ENCODE results near the gene SMAD3. TPM values are rescaled to one million over a fixed set of nuclear protein-coding genes. Genes with fewer than 3 reads are reported as not detected.

Gene SMAD3
- total and polyA plus RNA-seq, 2 of the 4 experiments (the other 2 are of a cell fraction) = 71.0 to 177 TPM

DNA sequence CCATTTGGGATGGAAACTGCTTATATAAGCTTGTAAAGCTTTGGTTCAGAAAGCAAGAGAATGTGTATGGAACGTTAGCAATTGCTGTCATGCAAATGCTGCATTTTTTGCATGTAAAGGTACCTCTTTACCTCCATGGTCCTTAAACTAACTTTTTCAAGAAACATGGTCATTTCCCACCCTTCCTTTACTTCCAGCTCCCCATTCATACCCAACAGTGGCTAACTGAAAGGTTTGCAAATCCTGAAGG, 84.3 kb downstream of the SMAD3 start:
- intact Hi-C loops (cut with micrococcal nuclease) = loop anchor here (10.0 kb wide), 1 partner anchor 205 kb away; no protein-coding TSS in a partner anchor
- peak overlapping the region; percentile 6 for H2BK15ac ChIP-seq (ENCODE audit: low read depth, low read length)

More for the DNA sequence above, 84.3 kb downstream of the SMAD3 start:
- peaks cover 50% of the 10 kb centered on the region for H3K4me1 ChIP-seq (ENCODE audit: control insufficient read depth, insufficient read depth, low read length)
- TF ChIP-seq POLR2A (IDR thresholded peaks at IDR 0.05; ENCODE audit: low read depth, low read length) (peak; percentile 63), BHLHE40 (IDR thresholded peaks at IDR 0.05; ENCODE audit: low read depth, low read length) (no peak), FOS (IDR thresholded peaks at IDR 0.05; ENCODE audit: low read depth, low read length) (no peak), MAFK (IDR thresholded peaks at IDR 0.05; ENCODE audit: low read depth, low read length) (no peak), MAZ (IDR thresholded peaks at IDR 0.05; ENCODE audit: borderline replicate concordance, low read depth, low read length) (no peak), MXI1 (IDR thresholded peaks at IDR 0.05; ENCODE audit: borderline replicate concordance, low read depth, low read length) (no peak), USF2 (IDR thresholded peaks at IDR 0.05; ENCODE audit: low read depth, low read length) (no peak)
- TF ChIP-seq, protein P1, sequence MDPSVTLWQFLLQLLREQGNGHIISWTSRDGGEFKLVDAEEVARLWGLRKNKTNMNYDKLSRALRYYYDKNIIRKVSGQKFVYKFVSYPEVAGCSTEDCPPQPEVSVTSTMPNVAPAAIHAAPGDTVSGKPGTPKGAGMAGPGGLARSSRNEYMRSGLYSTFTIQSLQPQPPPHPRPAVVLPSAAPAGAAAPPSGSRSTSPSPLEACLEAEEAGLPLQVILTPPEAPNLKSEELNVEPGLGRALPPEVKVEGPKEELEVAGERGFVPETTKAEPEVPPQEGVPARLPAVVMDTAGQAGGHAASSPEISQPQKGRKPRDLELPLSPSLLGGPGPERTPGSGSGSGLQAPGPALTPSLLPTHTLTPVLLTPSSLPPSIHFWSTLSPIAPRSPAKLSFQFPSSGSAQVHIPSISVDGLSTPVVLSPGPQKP (IDR thresholded peaks at IDR 0.05; ENCODE audit: borderline replicate concordance, low read depth, low read length) = no peak
- peak overlapping the region; percentile 67; the same call in 1 of the 2 replicates for H3K4me2 ChIP-seq (ENCODE audit: low read depth, low read length)
- BruUV-seq (replicated peaks) = no TSS peak
- H2AFZ ChIP-seq (replicated peaks; ENCODE audit: low read length, poor library complexity) = no peak overlapping the region
- peak overlapping the region; percentile 78 for H3K18ac ChIP-seq (ENCODE audit: low read depth, low read length)
- H2AK9ac ChIP-seq (replicated peaks; ENCODE audit: low read depth, low read length, poor library complexity) = no peak overlapping the region
- H3K27ac ChIP-seq (ENCODE audit: insufficient read depth, low read length) = peak overlapping the region; percentile 93
- peak overlapping the region; percentile 74 to 84 for H4K8ac ChIP-seq (ENCODE audit: low read depth in 2 of 2, low read length in 2 of 2)
- H3K4ac ChIP-seq (ENCODE audit: low read depth, low read length) = peak overlapping the region; percentile 91; the same call in 1 of the 2 replicates
- DNase-seq (no peak), ATAC-seq (ENCODE audit: low read depth) (no peak)
- no peaks in the 10 kb centered on the region for H3K9me3 ChIP-seq (ENCODE audit: control insufficient read depth, insufficient read depth, low read length)
- H4K20me1 ChIP-seq (ENCODE audit: insufficient read depth, low read length) = peaks cover 22% of the 10 kb centered on the region; the same call in 1 of the 2 replicates
- H2AK5ac ChIP-seq (ENCODE audit: low read depth, low read length) = peak overlapping the region; percentile 97
- peak overlapping the region; percentile 97 for H3K56ac ChIP-seq (ENCODE audit: extremely low read depth, insufficient read depth, low read length)
- dilution Hi-C loops (cut with HindIII; ENCODE audit: low sequenced_read_pairs, unreplicated experiment) = no loop called here
- no CpG with 5 or more reads among the region's 1 CpG for WGBS, 2 experiments (ENCODE audit: extremely low coverage in 2 of 2, insufficient read length in 1 of 2)
- H4K91ac ChIP-seq (ENCODE audit: insufficient read depth, low read depth, low read length) = peak overlapping the region; percentile 96
- H2BK5ac ChIP-seq (ENCODE audit: low read depth, low read length, poor library complexity, severe bottlenecking) = peak overlapping the region; percentile 70
- peak overlapping the region; percentile 66 for H3K9ac ChIP-seq (ENCODE audit: low read depth, low read length)
- no peaks in the 10 kb centered on the region for H3K27me3 ChIP-seq (ENCODE audit: control insufficient read depth, insufficient read depth, low read length)
- H2BK20ac ChIP-seq (ENCODE audit: low read depth, low read length) = peak overlapping the region; percentile 84
- POLR2A ChIA-PET (ENCODE audit: unreplicated experiment) = no interaction called here
- H3K9me1 ChIP-seq (ENCODE audit: insufficient read depth, low read length) = peaks cover 35% of the 10 kb centered on the region
- H3K4me3 ChIP-seq (ENCODE audit: insufficient read depth, low read depth, low read length) = no peak overlapping the region
- peak overlapping the region; percentile 96 for H3K14ac ChIP-seq (replicated peaks; ENCODE audit: low read depth, low read length)
- H2BK120ac ChIP-seq (ENCODE audit: low read depth, low read length) = peak overlapping the region; percentile 96
- H3K36me3 ChIP-seq (ENCODE audit: control insufficient read depth, insufficient read depth, low read length) = peaks cover 19% of the 10 kb centered on the region
- in situ Hi-C loops (cut with MboI; ENCODE audit: low sequenced_read_pairs) = no loop called here
- peak overlapping the region; percentile 92 for H4K5ac ChIP-seq (ENCODE audit: low read depth, low read length)
- peak overlapping the region; percentile 96 for H3K23ac ChIP-seq (ENCODE audit: low read depth, low read length)
- CTCF ChIA-PET = interaction anchor here (1.2 kb wide), 1 partner anchor 18 kb away, joined by 4 read pairs; no protein-coding TSS in a partner anchor
- H3K79me1 ChIP-seq (ENCODE audit: low read depth in 1 of 2, low read length in 2 of 2) = peaks cover 31 to 79% of the 10 kb centered on the region in 2 experiments
